IMR-90 (cell line): ENCODE measurements around the gene TSPEAR. TPM values are rescaled to one million over a fixed set of nuclear protein-coding genes. Genes with fewer than 3 reads are reported as not detected.

Experiments used
- ATAC-seq: fragments of 200-7000 bp; cut with Tn5 transposase; 2 replicates; pipeline ENCODE4 v1.9.1; 2020; ENCODE audit warnings: low read depth, mild to moderate bottlenecking, moderate library complexity
- BruUV-seq: library from RNA; stranded (reverse); fragments of 400-500 nt; replicated peaks from 2 replicates; lab custom pipeline; 2021; lab: Mats Ljungman, UMichigan
- CTCF ChIA-PET: fragments of 300-600 bp; formaldehyde crosslinking; extraction: SDS; loops from one replicate; lab custom pipeline; 2021; ENCODE audit warnings: antibody characterized with exemption; lab: Yijun Ruan, JAX
- POLR2A ChIA-PET: fragments of 300-600 bp; sonication (Branson Sonifier 250); formaldehyde crosslinking; loops from one replicate; lab custom pipeline; 2022; ENCODE audit warnings: antibody characterized with exemption; ENCODE audit not compliant: unreplicated experiment; lab: Charles Lee
- DNase-seq: peaks from one replicate; pipeline ENCODE4 v3.0.0; 2013
- H2AFZ ChIP-seq: replicated peaks from 2 replicates; pipeline ENCODE3; 2013; ENCODE audit warnings: low read length, mild to moderate bottlenecking; ENCODE audit not compliant: poor library complexity
- H2AK5ac ChIP-seq: 2 replicates; pipeline ENCODE4 v1.6.1; 2013; ENCODE audit warnings: low read depth, low read length, inconsistent platforms
- H2AK9ac ChIP-seq: replicated peaks from 2 replicates; pipeline ENCODE3; 2013; ENCODE audit warnings: mild to moderate bottlenecking, low read depth, low read length, moderate library complexity; ENCODE audit not compliant: poor library complexity
- H2BK120ac ChIP-seq: 2 replicates; pipeline ENCODE4 v1.6.1; 2013; ENCODE audit warnings: low read depth, low read length, inconsistent platforms
- H2BK15ac ChIP-seq: 3 replicates; pipeline ENCODE4 v1.6.1; 2013; ENCODE audit warnings: low read depth, low read length, inconsistent platforms
- H2BK20ac ChIP-seq: 2 replicates; pipeline ENCODE4 v1.6.1; 2013; ENCODE audit warnings: low read depth, mild to moderate bottlenecking, inconsistent platforms, low read length, moderate library complexity
- H2BK5ac ChIP-seq: 2 replicates; pipeline ENCODE4 v1.6.1; 2013; ENCODE audit warnings: mild to moderate bottlenecking, low read depth, low read length, inconsistent platforms; ENCODE audit not compliant: poor library complexity, severe bottlenecking
- H3K14ac ChIP-seq: replicated peaks from 2 replicates; pipeline ENCODE4 v1.6.1; 2013; ENCODE audit warnings: low read depth, low read length, inconsistent platforms
- H3K18ac ChIP-seq: 2 replicates; pipeline ENCODE4 v1.6.1; 2013; ENCODE audit warnings: low read depth, low read length, control low read depth
- H3K23ac ChIP-seq: 2 replicates; pipeline ENCODE4 v1.6.1; 2013; ENCODE audit warnings: low read depth, low read length, inconsistent platforms
- H3K27ac ChIP-seq: 2 replicates; pipeline ENCODE4 v1.5.1; 2013; ENCODE audit warnings: mild to moderate bottlenecking, control low read depth, low read length; ENCODE audit not compliant: insufficient read depth
- H3K27me3 ChIP-seq: 2 replicates; pipeline ENCODE4 v1.6.1; 2013; ENCODE audit warnings: low read length; ENCODE audit not compliant: control insufficient read depth, insufficient read depth
- H3K36me3 ChIP-seq: 2 replicates; pipeline ENCODE4 v1.6.1; 2013; ENCODE audit warnings: low read length, mixed read lengths; ENCODE audit not compliant: control insufficient read depth, insufficient read depth
- H3K4ac ChIP-seq: 2 replicates; pipeline ENCODE4 v1.6.1; 2013; ENCODE audit warnings: low read depth, low read length, inconsistent platforms
- H3K4me1 ChIP-seq: 2 replicates; pipeline ENCODE4 v1.6.1; 2013; ENCODE audit warnings: low read length, mixed read lengths; ENCODE audit not compliant: control insufficient read depth, insufficient read depth
- H3K4me2 ChIP-seq: 2 replicates; pipeline ENCODE4 v1.6.1; 2013; ENCODE audit warnings: low read depth, mild to moderate bottlenecking, control low read depth, low read length, moderate library complexity
- H3K4me3 ChIP-seq: 2 replicates; pipeline ENCODE4 v1.5.1; 2013; ENCODE audit warnings: low read depth, mild to moderate bottlenecking, control low read depth, low read length, moderate library complexity; ENCODE audit not compliant: insufficient read depth
- H3K56ac ChIP-seq: 2 replicates; pipeline ENCODE4 v1.6.1; 2013; ENCODE audit warnings: low read length, inconsistent platforms; ENCODE audit not compliant: insufficient read depth; ENCODE audit errors: extremely low read depth
- H3K79me1 ChIP-seq, 2 experiments: 2 replicates each; pipeline ENCODE4 v1.6.1; 2013; ENCODE audit warnings: low read length in 2 of 2, inconsistent platforms in 1 of 2, low read depth in 1 of 2
- H3K9ac ChIP-seq: 2 replicates; pipeline ENCODE4 v1.6.1; 2013; ENCODE audit warnings: low read depth, low read length, control low read depth
- H3K9me1 ChIP-seq: 2 replicates; pipeline ENCODE4 v1.6.1; 2013; ENCODE audit warnings: low read length, inconsistent platforms; ENCODE audit not compliant: insufficient read depth
- H3K9me3 ChIP-seq: 2 replicates; pipeline ENCODE4 v1.6.1; 2013; ENCODE audit warnings: low read length; ENCODE audit not compliant: control insufficient read depth, insufficient read depth
- H4K20me1 ChIP-seq: 2 replicates; pipeline ENCODE4 v1.6.1; 2013; ENCODE audit warnings: low read length, inconsistent platforms; ENCODE audit not compliant: insufficient read depth
- H4K5ac ChIP-seq: 2 replicates; pipeline ENCODE4 v1.6.1; 2013; ENCODE audit warnings: mild to moderate bottlenecking, low read depth, low read length, control low read depth
- H4K8ac ChIP-seq, 2 experiments: 2 replicates each; pipeline ENCODE4 v1.6.1; 2013; ENCODE audit warnings: low read depth in 2 of 2, low read length in 2 of 2, control low read depth in 1 of 2, inconsistent platforms in 1 of 2
- H4K91ac ChIP-seq: 2 replicates; pipeline ENCODE4 v1.6.1; 2013; ENCODE audit warnings: low read depth, low read length, inconsistent platforms; ENCODE audit not compliant: insufficient read depth
- BHLHE40 ChIP-seq: fragments of 150-350 bp; IDR thresholded peaks from 2 replicates; pipeline ENCODE4 v1.6.1; 2016; ENCODE audit warnings: mild to moderate bottlenecking, low read depth, low read length
- CEBPB ChIP-seq: IDR thresholded peaks from 2 replicates; pipeline ENCODE4 v1.6.1; 2012; ENCODE audit warnings: low read depth, low read length, improper control_type of control experiment
- CHD1 ChIP-seq: IDR thresholded peaks from 2 replicates; pipeline ENCODE4 v1.6.1; 2012; ENCODE audit warnings: low read depth, low read length, improper control_type of control experiment
- CTCF ChIP-seq: conservative IDR thresholded peaks from 2 replicates; pipeline ENCODE4 v1.5.1; 2012; ENCODE audit warnings: mild to moderate bottlenecking, low read depth, low read length, improper control_type of control experiment
- ELK1 ChIP-seq: fragments of 150-350 bp; IDR thresholded peaks from 2 replicates; pipeline ENCODE4 v1.6.1; 2016; ENCODE audit warnings: low read depth, mild to moderate bottlenecking, low read length, moderate library complexity, borderline replicate concordance
- FOS ChIP-seq: fragments of 150-350 bp; IDR thresholded peaks from 2 replicates; pipeline ENCODE4 v1.6.1; 2016; ENCODE audit warnings: low read depth, low read length
- MAFK ChIP-seq: IDR thresholded peaks from 2 replicates; pipeline ENCODE4 v1.6.1; 2012; ENCODE audit warnings: low read depth, low read length, improper control_type of control experiment
- MXI1 ChIP-seq: IDR thresholded peaks from 2 replicates; pipeline ENCODE4 v1.6.1; 2012; ENCODE audit warnings: low read depth, mild to moderate bottlenecking, low read length, moderate library complexity, borderline replicate concordance
- NFE2L2 ChIP-seq: fragments of 150-350 bp; IDR thresholded peaks from 2 replicates; pipeline ENCODE4 v1.6.1; 2016; ENCODE audit warnings: low read depth, mild to moderate bottlenecking, low read length
- POLR2A ChIP-seq: IDR thresholded peaks from 2 replicates; pipeline ENCODE4 v1.6.1; 2012; ENCODE audit warnings: mild to moderate bottlenecking, low read depth, low read length
- RCOR1 ChIP-seq: IDR thresholded peaks from 2 replicates; pipeline ENCODE4 v1.6.1; 2012; ENCODE audit warnings: mild to moderate bottlenecking, low read length, improper control_type of control experiment; ENCODE audit not compliant: insufficient replicate concordance
- SMC3 ChIP-seq: fragments of 150-350 bp; IDR thresholded peaks from 2 replicates; pipeline ENCODE4 v1.6.1; 2016; ENCODE audit warnings: low read depth, mild to moderate bottlenecking, antibody characterized with exemption, low read length, moderate library complexity
- USF2 ChIP-seq: fragments of 150-350 bp; IDR thresholded peaks from 2 replicates; pipeline ENCODE4 v1.6.1; 2017; ENCODE audit warnings: mild to moderate bottlenecking, antibody characterized with exemption, low read length, low read depth
- WGBS, 2 experiments: methylation state at CpG; one replicate each; pipeline versions ENCODE4 v1.1.5 to v1.1.7; 2013; ENCODE audit warnings: missing lambda C conversion rate in 2 of 2; ENCODE audit not compliant: insufficient read length in 1 of 2; ENCODE audit errors: extremely low coverage in 2 of 2; 5-methylcytosine and 5-hydroxymethylcytosine counted together
- dilution Hi-C: fragments of 300-500 bp; cut with HindIII; formaldehyde crosslinking; loops from one replicate; pipeline ENCODE4 v1.14.3; 2018; ENCODE audit warnings: low sequenced_read_pairs; ENCODE audit not compliant: unreplicated experiment
- in situ Hi-C: fragments of 300-500 bp; cut with MboI; formaldehyde crosslinking; loops from 3 replicates; pipeline ENCODE4 v1.14.3; 2019; ENCODE audit warnings: low sequenced_read_pairs, inconsistent platforms, mixed read lengths
- intact Hi-C: fragments of 100-400 bp; cut with micrococcal nuclease; formaldehyde crosslinking; loops from 2 replicates; pipeline ENCODE4 v1.10.0; 2022
- polyA plus RNA-seq, 3 experiments: library from polyadenylated mRNA; depleted of rRNA; stranded (reverse); fragments of >200 nt; gene quantifications; 2 replicates each; pipeline ENCODE4 v1.2.3, GENCODE V29; 2012; ENCODE audit warnings: low replicate concordance in 1 of 3
- total RNA-seq: library from RNA; depleted of rRNA; stranded (reverse); fragments of >200 nt; gene quantifications from 2 replicates; pipeline ENCODE4 v1.2.3, GENCODE V29; 2012

Gene TSPEAR
- total and polyA plus RNA-seq, 2 of the 4 experiments (the other 2 are of a cell fraction) = not detected

- TF ChIP-seq BHLHE40 = no peak
Observed at GRCh38 chr21:44636209-44637017, 75.0 kb downstream of the TSPEAR start (continued).

- Histone ChIP-seq H2AK5ac (no peak overlapping the region), H3K27me3 (no peaks in the 10 kb centered on the region), H3K9me1 (no peaks in the 10 kb centered on the region), H2AK9ac (no peak overlapping the region), H2BK5ac (no peak overlapping the region), H3K23ac (no peak overlapping the region), H3K9me3 (0 out of 2 replicates have a peak, but pooled peaks cover 2% of the 10 kb centered on the region), H3K9ac (no peak overlapping the region), H3K4me2 (no peak overlapping the region), H2BK20ac (no peak overlapping the region), H3K36me3 (no peaks in the 10 kb centered on the region), H3K18ac (no peak overlapping the region), H3K4ac (no peak overlapping the region), H2BK120ac (no peak overlapping the region), H4K20me1 (no peaks in the 10 kb centered on the region), H4K91ac (no peak overlapping the region), H3K56ac (no peak overlapping the region), H3K27ac (no peak overlapping the region), H3K4me1 (no peaks in the 10 kb centered on the region), H2BK15ac (no peak overlapping the region), H3K4me3 (no peak overlapping the region), H4K5ac (no peak overlapping the region), H4K8ac (no peak overlapping the region), H3K14ac (no peak overlapping the region), H2AFZ (no peak overlapping the region), H3K79me1 (no peaks in the 10 kb centered on the region)
- ChIA-PET POLR2A (no interaction called here), CTCF (no interaction called here)
- DNase-seq (no peak), ATAC-seq (no peak)
- intact Hi-C loops = no loop called here
- dilution Hi-C loops = no loop called here
- no CpG with 5 or more reads among the region's 1 CpG for WGBS, 2 experiments
- in situ Hi-C loops = no loop called here
- BruUV-seq = no TSS peak
- TF ChIP-seq FOS = no peak
- TF ChIP-seq ELK1 = no peak
- TF ChIP-seq RCOR1 = no peak
- no peak for TF ChIP-seq CEBPB
- TF ChIP-seq MAFK = no peak
- TF ChIP-seq MXI1 = no peak
- no peak for TF ChIP-seq POLR2A
- TF ChIP-seq USF2 = no peak
- no peak for TF ChIP-seq SMC3
- TF ChIP-seq NFE2L2 = no peak
- TF ChIP-seq CTCF = no peak
- no peak for TF ChIP-seq CHD1
- no peak for TF ChIP-seq BHLHE40
Observed at GRCh38 chr21:44632067-44632466, 79.3 kb downstream of the TSPEAR start.
